HG02852 (cell line): Measurements from ENCODE around the gene FAF2.

Source experiments
- ATAC-seq: cut with Tn5 transposase; IDR thresholded peaks from one replicate; pipeline ENCODE4 v1.9.1; 2021; ENCODE audit warnings: mild to moderate bottlenecking, moderate library complexity; ENCODE audit not compliant: unreplicated experiment

FAF2 gene

DNA sequence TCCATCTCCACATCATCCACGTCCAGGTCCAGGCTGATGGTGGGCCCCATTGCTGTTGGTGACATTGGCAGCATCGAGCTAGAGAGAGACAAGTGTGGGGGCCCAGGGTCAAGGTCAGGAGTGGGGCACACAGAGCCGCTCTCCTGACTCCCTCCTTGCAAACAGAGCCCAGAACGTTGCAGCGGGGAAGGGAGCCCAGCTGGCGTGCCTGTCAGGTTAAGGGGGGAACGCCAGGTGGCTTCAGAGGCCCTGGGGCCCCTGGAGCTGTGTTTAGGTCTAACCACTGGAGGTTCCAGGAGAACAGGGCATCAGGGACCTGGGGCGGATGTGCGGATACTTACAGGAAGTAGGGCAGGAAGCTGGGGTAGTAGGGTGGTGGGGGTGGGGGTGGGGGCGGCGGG is 81.6 kb downstream of the FAF2 start:
- no peak for ATAC-seq

DNA sequence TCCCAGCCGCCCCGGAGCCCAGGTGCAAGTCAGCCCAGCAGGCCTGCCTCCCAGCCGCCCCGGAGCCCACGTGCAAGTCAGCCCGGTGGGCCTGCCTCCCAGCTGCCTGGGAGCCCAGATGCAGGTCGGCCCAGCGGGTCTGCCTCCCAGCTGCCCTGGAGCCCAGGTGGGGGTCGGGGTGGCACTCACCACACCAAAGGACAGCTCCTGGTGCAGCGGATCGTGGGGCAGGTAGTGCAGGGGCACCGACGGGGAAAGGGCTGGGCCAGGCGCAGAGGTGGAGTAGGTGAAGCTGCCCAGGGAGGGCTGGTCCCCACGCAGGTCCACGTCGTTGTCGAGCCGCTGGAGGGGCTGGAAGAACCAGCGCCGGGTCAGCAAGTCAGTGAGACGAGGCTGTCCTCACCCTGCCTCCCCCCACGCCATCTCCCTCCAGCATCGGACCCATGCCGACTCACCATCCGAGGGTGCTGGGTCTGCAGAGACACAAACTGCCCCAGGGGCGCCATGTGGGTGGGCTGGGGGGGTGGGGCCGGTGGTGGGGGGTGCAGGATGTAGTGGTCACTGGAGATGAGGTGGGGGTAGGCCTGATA is 82.3 kb downstream of the FAF2 start:
- no peak for ATAC-seq

DNA sequence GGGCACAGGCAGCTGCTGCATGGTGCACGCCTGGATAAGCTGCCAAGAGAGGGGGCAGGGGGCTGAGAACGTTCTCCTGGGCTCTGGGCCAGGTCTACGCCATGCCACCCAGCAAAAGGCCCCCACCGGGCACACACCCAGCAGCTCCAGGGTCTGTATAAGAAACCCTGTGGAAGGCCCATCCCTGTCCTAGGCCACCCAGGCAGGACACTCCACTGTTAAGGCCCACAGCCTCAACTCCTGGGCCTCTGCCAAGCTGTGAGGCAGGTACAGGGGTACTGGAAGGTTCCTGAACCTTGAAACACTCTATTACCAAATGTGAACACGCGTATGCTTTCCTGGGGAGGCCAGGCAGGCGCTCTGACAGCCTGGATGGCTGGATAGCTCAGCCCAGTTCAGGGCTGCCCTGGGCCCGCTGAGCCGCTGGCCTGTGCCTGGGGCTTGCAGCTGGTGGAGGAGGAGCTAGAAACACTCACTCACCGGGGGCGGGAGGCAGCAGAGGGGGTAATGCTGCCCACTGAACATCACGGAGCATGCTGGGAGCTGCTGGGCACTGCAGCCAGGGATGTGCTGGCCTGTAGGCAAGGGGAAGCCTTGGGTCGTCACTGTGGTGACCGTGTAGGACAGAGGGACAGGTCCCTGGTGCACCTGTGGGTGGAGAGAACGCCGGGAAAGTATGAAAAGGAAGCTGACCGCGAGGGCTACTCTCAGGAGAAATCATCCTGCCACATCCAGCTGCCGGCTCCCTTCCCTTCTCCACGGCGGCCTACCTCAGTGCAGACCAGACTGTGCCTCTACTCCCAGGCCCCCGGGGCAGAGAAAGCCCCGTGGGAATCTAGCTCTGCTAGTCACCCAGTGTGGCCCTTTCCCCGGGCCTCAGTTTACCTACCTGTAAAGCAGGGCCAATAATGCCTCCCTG is 83.1 kb downstream of the FAF2 start:
- ATAC-seq: no peak

DNA sequence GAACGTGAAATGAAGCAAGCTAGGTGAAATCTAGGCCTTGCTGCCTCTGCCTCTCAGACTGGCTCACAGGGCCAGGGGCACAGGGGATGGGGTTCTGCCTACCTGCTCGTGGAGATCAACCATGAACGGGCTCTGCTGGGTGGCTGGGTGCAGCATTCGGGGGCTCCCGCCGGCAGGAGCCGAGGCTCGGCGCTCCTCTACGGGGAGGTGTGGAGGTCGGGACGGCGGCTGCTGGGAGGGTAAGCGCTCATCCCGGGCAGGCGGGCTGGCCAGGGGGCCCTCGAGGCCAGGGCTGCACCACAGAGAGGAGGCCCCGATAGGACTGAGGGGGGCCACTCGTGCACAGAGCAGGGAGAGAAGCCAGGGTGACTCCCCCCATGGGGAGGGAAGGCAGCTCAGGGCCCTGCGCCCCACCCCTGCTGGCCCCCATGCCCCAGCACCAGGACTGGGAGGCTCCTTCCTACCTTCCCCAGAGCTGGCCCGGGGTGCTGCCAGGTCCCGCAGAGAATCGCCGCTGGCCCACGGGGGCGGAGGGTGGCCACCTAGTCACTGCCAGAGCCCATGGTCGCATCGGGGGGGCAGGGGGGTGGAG is 83.8 kb downstream of the FAF2 start:
- ATAC-seq: no peak

DNA sequence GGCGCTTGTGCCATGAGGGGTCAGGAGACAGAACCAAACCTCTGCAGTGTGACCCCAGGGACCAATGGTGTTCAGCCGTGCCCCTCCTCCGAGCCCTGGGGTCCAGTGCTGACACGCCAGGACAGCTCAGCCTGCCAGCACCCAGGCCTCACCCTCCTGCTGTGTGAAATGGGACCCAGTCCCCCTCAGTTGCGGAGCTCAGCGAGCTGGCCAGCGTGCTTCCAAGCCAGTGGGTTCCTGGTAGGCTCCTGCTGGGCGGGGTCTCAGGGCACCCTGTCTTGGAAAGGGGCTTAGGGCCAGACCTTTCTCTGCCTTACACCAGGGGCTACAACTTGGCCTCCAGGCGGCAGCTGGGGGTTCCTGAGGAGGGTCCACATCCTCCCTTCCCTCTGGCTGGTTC is 84.6 kb downstream of the FAF2 start:
- no peak for ATAC-seq

DNA sequence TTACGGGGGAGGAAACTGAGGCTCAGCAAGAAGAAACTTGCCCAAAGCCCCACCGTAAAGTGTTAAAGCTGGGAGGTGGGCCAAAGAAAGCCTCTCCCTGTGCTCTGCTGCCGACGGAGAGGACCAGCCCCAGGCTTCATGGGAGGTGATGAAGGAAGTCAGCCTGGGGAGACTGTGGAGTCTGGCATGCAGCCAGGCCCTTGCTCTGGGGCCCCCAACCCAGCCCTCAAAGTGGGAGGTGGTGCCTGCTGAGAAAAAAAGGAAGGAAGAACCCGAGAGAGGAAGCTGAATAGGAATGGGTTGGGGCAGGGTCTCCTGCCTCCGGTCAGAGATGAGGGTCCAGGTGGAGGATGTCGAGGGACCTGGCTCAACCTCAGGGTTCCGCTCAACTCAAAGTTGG is 85.2 kb downstream of the FAF2 start:
- ATAC-seq: no peak

DNA sequence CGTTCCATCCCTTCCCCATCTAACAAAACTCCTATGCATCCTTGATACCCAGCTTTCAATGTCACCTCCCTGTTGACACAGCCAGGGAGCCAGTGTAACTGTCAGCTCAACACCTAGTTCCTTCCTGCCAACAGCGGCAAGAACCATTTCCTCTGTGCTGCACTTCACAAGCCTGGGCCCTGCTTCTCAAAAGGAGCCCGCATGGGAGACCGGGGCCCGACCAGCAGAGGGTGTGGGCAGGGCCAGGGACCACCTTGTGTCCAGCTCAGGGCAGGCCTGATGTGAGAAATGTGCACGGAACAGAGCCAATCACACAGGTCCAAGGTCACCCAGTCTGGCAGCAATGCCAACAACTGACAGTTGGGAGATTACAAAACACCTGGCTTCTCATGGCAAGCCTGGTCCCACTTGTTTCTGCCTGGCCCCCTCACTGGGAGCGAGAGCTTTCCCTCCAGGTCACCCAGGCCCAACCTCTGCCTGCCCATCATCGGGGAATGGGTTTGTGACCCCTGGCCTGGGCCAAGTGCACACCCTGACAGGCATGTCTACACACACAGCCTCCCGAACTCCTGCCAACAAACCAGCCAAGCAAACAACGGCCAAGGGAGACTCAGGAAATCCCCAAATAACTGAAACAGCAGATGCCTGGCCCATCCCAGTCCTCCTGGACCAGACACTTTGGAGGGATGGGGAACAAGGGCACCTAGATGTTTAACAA is 85.9 kb downstream of the FAF2 start:
- no peak for ATAC-seq

DNA sequence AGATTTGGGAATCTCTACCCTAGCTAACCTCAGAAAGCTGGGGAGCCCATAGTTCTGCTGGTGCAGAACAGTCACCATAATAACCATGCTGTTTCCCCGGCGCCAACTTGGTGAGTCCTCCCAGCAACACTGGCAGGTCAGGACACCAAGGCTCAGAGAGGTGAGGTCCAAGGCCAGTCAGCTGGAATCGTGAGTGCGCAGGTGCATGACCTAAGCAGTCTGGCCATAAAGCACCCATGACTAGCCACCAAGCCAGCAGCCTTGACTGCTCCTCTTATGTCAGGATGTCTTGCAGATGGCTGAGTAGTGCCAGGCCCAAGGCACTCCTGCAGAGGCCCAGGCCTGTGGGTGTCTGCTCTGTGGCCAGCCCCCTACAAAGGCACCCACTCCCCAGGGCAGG is 86.5 kb downstream of the FAF2 start:
- ATAC-seq: no peak

DNA sequence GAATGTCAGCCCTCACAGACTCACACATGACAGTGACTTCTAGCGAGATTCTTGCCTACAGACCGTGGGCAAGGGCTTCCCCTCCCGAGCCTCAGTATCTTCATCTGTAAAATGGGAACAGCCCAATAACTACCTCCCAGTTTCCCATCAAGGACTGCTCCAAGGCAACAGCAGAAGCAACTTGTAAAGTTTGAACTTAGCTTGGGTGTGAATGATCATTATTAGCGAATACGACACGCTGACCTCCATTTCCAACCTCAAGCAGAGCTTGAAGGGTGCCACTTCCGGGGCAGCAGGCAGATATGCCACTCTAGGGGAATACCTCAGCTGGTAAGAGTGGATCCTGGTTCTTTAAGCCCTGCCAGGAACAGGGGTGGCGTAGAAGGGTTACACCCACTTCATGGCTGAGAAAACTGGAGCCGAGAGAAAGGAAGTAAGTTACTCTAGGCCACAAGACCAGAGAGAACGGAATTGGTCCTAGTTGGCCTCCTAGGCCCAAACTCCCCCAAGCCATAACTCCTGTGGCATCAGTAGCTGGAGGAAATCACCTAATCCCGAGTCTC is 87.0 kb downstream of the FAF2 start:
- ATAC-seq: no peak

DNA sequence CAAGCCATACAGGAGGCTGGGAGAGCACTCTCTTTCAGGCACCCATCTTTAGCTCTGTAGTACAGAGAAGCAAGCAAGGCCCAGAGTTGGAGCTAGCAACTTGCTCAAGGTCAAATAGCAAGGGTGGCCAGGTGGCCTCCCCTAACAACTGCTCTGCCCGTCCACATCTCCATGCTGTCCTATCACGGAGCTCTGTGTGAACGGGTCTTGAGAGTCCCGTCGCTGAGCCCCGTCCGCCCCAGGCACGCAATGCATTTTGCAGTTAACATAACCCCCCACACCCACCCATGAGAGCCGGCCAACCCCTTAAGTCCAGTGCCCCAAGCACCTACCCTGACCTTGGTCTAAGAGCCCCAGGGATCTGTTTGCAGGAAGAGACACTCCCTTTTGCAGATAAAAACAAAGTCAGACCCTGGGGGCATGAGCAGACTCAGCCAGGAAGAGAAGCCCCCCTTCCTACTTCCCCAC is 87.5 kb downstream of the FAF2 start:
- no peak for ATAC-seq

DNA sequence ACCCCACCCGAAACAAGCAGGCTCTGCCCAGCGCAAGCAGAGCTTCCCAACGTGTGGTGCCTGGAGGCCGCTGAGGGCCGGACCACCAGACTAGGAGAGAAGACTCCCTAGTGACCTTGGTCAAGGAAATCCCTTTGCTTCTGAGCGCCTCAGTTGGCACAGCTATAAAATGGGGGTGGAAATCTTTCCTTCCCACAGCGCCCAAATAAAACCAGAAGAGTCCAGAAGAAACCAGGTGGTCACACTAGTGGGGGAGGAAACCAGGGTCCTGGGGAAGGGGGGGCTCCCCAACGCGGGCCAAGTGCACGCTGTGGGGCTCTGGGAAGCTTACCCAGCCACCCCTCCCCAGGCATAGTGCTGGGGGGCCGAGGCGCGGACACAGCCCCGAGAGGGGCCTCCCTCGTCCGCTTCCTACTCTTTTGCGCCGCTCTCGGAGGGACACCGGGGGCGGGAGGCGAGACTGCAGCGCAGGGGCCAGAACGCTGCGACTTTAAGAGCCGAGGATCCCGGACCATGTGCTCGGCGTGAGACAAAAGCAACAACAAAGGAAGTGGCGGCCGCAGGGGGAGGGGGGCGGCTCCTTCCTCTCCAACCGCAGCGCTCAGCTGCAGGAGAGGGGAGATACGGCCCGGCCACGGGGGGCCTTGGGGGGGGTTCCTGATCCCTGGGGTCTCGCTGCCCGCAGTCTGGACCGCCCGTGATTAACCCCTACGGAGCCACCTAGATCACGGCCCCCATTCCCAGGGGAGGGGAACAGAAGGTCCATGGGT is 88.1 kb downstream of the FAF2 start:
- peak; percentile 25 for ATAC-seq

DNA sequence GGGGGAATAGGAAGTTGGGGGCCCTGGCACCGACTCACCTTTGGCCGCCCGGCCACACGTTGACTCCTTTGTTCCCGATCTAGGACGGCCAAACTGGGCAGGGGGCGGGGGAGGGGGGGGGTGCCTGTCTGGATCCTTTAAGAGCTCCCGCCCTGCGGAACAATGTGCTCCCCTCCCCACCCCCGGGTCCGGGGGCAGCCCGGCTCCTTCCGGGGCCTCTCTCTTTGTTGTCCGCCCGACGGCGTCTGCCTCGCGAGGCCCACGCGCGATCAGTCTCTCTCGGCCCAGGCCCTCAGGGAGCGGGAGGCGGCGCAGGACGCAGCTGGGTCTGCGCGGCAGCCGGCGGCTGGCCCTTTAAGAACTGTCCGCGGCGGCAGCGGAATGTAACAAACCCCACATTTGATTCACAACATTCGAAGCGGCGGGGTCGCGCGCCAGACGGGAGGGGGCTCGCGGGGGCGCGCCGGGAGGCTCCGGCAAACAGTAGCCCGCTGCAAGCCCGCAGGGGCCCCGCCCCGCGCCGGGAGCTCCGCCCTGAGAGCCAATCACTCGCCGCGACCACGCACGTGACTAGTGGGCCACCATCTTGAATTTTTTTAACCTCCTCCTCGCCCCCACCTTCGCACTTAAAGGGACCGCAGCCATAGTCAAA is 88.8 kb downstream of the FAF2 start, which contains the start of gene RNF44:
RNF44 (minus strand) TSS at position 501 of the 652 bp plus-strand sequence. CDS start 4,930 bp downstream, outside the sequence.
- peak; percentile 50 for ATAC-seq

DNA sequence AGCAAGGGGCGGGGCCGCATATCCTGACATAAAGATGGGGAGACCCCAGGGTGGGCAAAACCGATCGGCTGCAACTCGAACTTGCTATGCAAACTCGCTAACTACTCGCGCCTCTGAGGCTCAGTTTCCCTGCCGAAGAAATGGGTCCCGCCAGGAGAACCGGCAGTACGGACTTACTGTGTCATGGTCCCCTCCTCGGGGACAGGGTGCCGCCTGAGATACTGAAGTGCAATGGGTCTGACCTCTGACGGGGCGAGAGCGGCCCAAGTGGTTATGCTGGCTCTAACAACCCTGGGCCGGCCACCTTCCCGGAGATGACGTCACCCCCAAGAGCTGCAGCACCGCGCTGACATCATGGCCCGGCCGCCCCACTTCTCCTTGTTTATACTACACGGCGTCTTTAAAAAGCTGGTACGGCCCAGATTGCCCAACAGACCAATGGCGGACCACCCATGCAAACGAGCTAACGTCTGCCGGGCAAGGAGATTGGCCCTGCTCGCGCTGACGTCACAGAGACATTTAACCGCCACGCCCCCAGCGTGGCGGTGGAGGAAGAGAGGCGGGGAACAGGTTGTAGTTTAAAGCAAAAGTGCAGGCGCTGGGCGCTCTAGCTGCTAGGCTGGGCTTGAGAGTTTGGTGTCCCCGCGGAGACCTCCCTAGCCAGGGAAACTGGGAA is 89.5 kb downstream of the FAF2 start:
- ATAC-seq: peak; percentile 78

DNA sequence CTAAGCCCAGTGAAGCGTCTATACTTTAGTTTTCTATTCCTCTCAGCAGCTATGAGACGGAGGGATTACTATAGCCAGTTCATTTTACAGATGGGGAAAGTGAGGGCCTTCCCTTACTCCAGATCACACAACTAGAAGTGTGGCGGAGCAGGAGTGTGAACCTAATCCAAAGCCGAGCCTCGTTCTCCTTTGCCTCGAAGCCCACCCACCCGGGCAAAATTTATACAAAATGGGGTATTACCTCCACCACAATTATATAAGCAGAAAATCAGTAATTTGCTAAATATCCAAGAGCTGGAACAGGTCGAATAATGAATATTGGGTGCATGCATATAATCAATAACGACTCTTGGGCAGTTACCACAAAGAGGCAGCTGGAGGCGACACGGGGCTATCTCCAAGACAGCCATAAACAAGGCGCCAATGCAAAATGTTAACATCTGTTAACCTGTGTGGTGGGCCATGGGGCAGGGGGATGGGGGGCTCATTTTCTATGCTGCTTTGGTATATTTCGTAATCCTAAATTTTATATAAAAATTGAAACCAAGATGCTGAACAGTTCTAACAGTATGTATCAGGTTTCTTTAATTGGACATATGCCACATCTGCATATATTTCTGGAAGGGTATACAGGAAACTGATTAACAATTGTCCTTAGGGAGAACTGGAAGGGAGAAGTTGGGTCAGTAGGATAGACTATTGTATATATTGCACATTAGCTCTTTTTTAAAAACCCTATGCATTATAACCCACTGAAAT is 90.2 kb downstream of the FAF2 start:
- no peak for ATAC-seq

DNA sequence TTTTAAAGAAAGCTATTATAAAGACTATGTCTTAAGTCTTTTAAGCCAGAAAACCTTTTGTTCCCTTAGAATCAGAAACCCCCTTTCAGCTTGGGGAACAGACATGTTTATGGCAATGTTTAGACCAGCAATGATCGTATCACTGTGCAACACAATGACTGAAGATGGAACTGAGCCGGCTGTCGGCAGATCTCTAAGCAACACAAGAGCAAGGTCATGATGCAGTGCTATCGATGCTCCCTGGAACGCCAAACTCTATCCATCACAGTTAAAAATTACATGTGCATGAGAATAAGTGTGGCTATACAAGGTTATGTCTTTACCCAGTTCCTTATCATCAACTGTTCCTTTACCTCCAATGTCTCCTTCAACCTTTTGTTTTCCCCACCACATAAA is 90.8 kb downstream of the FAF2 start:
- ATAC-seq: no peak

DNA sequence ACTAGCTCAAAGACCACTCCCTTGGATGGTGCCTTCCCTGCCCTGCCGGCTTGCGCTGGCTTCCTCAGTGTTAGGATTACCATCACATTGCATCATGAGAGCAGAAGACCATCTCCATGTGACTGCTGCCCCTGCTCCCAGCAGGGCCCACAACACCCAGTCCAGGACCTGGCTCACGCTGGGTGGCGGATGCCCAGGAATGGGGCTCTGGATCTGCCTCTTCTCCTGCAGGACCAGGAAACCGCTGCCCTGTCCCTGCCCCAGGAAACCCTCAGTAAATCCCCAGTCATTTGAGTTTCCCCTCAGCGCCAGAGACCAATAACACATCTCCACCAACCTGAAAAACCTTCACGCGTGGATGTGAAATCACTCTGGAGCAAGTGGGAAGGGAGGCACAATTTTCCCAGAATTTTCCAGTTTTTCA is 92.3 kb downstream of the FAF2 start:
- no peak for ATAC-seq

DNA sequence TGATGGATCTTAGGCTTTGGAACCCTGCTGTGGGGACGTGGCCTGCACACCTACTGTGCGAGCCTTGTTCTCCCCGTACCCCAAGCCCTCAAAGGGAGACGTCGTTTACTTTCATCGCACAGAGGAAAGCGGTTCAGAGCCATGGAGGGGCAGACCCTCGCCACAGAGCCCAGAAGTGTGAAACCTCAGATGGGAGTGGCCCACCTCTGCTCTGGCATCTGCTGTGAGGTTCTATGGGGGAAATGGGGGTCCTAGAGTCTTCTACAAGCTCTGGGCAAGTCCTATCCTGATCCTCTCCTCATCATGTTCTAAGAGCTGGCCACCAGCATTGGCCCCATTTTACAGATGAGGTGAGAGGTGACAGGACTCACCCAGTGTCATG is 92.8 kb downstream of the FAF2 start:
- no peak for ATAC-seq
